HepG2 (cell line): Measurements from ENCODE around the gene DUS1L. TPM values are rescaled to one million over a fixed set of nuclear protein-coding genes. Genes with fewer than 3 reads are reported as not detected.
A peak's percentile ranks its signal among the peaks of the same experiment; 100 is the strongest.

ENCODE experiments used
- BRD4 ChIP-seq: sonication (generic); formaldehyde crosslinking; IDR thresholded peaks from 2 replicates; pipeline ENCODE4 v1.4.0; 2020; ENCODE audit warnings: missing genetic modification reagents
- DDIT3 ChIP-seq: sonication (generic); formaldehyde crosslinking; IDR thresholded peaks from 2 replicates; pipeline ENCODE4 v1.4.0; 2020; ENCODE audit warnings: mild to moderate bottlenecking, missing genetic modification reagents
- FOSL1 ChIP-seq: sonication (generic); formaldehyde crosslinking; IDR thresholded peaks from 2 replicates; pipeline ENCODE4 v1.9.0; 2021; ENCODE audit warnings: missing genetic modification reagents, borderline replicate concordance
- GATAD1 ChIP-seq: IDR thresholded peaks from 2 replicates; pipeline ENCODE4 v1.6.1; 2016; ENCODE audit warnings: missing genetic modification reagents, missing compliant biosample characterization
- HDAC2 ChIP-seq: sonication (generic); formaldehyde crosslinking; IDR thresholded peaks from 2 replicates; pipeline ENCODE4 v1.4.0; 2020; ENCODE audit warnings: missing genetic modification reagents
- JUND ChIP-seq: sonication (generic); formaldehyde crosslinking; IDR thresholded peaks from 2 replicates; pipeline ENCODE4 v1.8.0; 2022; ENCODE audit warnings: mild to moderate bottlenecking, missing genetic modification reagents
- KAT2B ChIP-seq: fragments of 150-350 bp; IDR thresholded peaks from 2 replicates; pipeline ENCODE4 v1.6.1; 2014; ENCODE audit warnings: low read depth, low read length, borderline replicate concordance
- MEIS2 ChIP-seq: sonication (generic); formaldehyde crosslinking; IDR thresholded peaks from 2 replicates; pipeline ENCODE4 v1.9.0; 2021; ENCODE audit warnings: mild to moderate bottlenecking, missing genetic modification reagents
- MZF1 ChIP-seq: sonication (generic); formaldehyde crosslinking; IDR thresholded peaks from 2 replicates; pipeline ENCODE4 v1.8.1; 2023; ENCODE audit warnings: mild to moderate bottlenecking, missing genetic modification reagents, borderline replicate concordance
- REPIN1 ChIP-seq: sonication (generic); formaldehyde crosslinking; IDR thresholded peaks from 2 replicates; pipeline ENCODE4 v1.8.0; 2022; ENCODE audit warnings: missing genetic modification reagents, low read depth, mild to moderate bottlenecking, borderline replicate concordance
- SALL2 ChIP-seq: sonication (generic); formaldehyde crosslinking; IDR thresholded peaks from 2 replicates; pipeline ENCODE4 v1.8.1; 2023; ENCODE audit warnings: mild to moderate bottlenecking, missing genetic modification reagents, inconsistent platforms
- SMAD3 ChIP-seq: sonication (generic); formaldehyde crosslinking; IDR thresholded peaks from 2 replicates; pipeline ENCODE4 v1.4.0; 2020; ENCODE audit warnings: missing genetic modification reagents
- SUZ12 ChIP-seq: fragments of 150-350 bp; IDR thresholded peaks from 2 replicates; pipeline ENCODE4 v1.6.1; 2014; ENCODE audit warnings: low read depth, low read length
- THAP7 ChIP-seq: sonication (generic); formaldehyde crosslinking; IDR thresholded peaks from 2 replicates; pipeline ENCODE4 v1.8.1; 2023; ENCODE audit warnings: mild to moderate bottlenecking, missing genetic modification reagents
- ZBTB38 ChIP-seq: sonication (generic); formaldehyde crosslinking; IDR thresholded peaks from 2 replicates; pipeline ENCODE4 v1.5.1; 2020; ENCODE audit warnings: mild to moderate bottlenecking, missing genetic modification reagents
- ZBTB7B ChIP-seq: sonication (generic); formaldehyde crosslinking; IDR thresholded peaks from 2 replicates; pipeline ENCODE4 v1.4.0; 2020; ENCODE audit warnings: missing genetic modification reagents
- ZFP1 ChIP-seq: IDR thresholded peaks from 2 replicates; pipeline ENCODE4 v1.6.1; 2016
- ZFP91 ChIP-seq: sonication (generic); formaldehyde crosslinking; IDR thresholded peaks from 2 replicates; pipeline ENCODE4 v1.9.0; 2022; ENCODE audit warnings: missing genetic modification reagents, mild to moderate bottlenecking, borderline replicate concordance
- ZFYVE20 ChIP-seq: sonication (generic); formaldehyde crosslinking; IDR thresholded peaks from 2 replicates; pipeline ENCODE4 v1.8.0; 2023; ENCODE audit warnings: low read depth, mild to moderate bottlenecking, moderate library complexity, missing genetic modification reagents, borderline replicate concordance
- ZNF138 ChIP-seq: sonication (generic); formaldehyde crosslinking; IDR thresholded peaks from 2 replicates; pipeline ENCODE4 v1.5.0; 2020; ENCODE audit warnings: mild to moderate bottlenecking, low read depth, missing genetic modification reagents
- ZNF432 ChIP-seq: sonication (generic); formaldehyde crosslinking; IDR thresholded peaks from 2 replicates; pipeline ENCODE4 v1.5.0; 2020; ENCODE audit warnings: missing genetic modification reagents, mild to moderate bottlenecking, borderline replicate concordance
- ZNF484 ChIP-seq: sonication (generic); formaldehyde crosslinking; IDR thresholded peaks from 2 replicates; pipeline ENCODE4 v1.5.1; 2020; ENCODE audit warnings: mild to moderate bottlenecking, low read depth, missing genetic modification reagents, borderline replicate concordance
- ZNF512 ChIP-seq: sonication (generic); formaldehyde crosslinking; IDR thresholded peaks from 2 replicates; pipeline ENCODE4 v1.4.0; 2020; ENCODE audit warnings: mild to moderate bottlenecking, missing genetic modification reagents
- ZNF800 ChIP-seq: sonication (generic); formaldehyde crosslinking; IDR thresholded peaks from 2 replicates; pipeline ENCODE4 v1.4.0; 2020; ENCODE audit warnings: missing genetic modification reagents
- ZSCAN9 ChIP-seq: IDR thresholded peaks from 2 replicates; pipeline ENCODE4 v1.6.1; 2016; ENCODE audit warnings: borderline replicate concordance
- polyA plus RNA-seq, 8 experiments: library from polyadenylated mRNA; depleted of rRNA in 3 of 8; stranded (reverse) in 7 of 8; unstranded in 1 of 8; fragments of >200 nt; fragmentation: Illumina TruSeq in 4 of 8; extraction: Trizol in 4 of 8; gene quantifications; 2 replicates each; pipeline versions ENCODE4 v1.2.1 to v1.2.3, GENCODE V29; 2011 to 2016; ENCODE audit warnings: low read depth in 4 of 8, missing spikeins in 1 of 8, mixed read lengths in 1 of 8; ENCODE audit not compliant: insufficient read depth in 1 of 8
- total RNA-seq, 5 experiments: library from RNA; depleted of rRNA; stranded (reverse); fragments of >200 nt; fragmentation: Illumina TruSeq; extraction: Trizol; gene quantifications; 2 replicates each; pipeline ENCODE4 v1.2.3, GENCODE V29; 2016; ENCODE audit warnings: low read depth in 1 of 5

The DUS1L gene
- total and polyA plus RNA-seq, 2 of the 13 experiments (the other 11 are each of a cell fraction or from before 2014, with no cell fraction given), result 81.0 to 109 TPM

- TF ChIP-seq ZFYVE20, result no peak
- no peak for TF ChIP-seq ZBTB7B (CRISPR knock-in tag)
- TF ChIP-seq BRD4 (CRISPR knock-in tag), result peak; percentile 57; the same call in 1 of the 2 replicates
- TF ChIP-seq ZFP91, result peak; percentile 42
- no peak for TF ChIP-seq SALL2
- TF ChIP-seq HDAC2, result peak; percentile 11; the same call in 1 of the 2 replicates
- no peak for TF ChIP-seq ZNF138 (CRISPR knock-in tag)
- TF ChIP-seq SUZ12, result no peak
- no peak for TF ChIP-seq ZBTB38
- TF ChIP-seq ZNF800 (CRISPR knock-in tag), result no peak
- no peak for TF ChIP-seq GATAD1 (CRISPR knock-in tag)
- TF ChIP-seq ZFP1 (CRISPR knock-in tag), result no peak
- no peak for TF ChIP-seq ZNF512 (CRISPR knock-in tag)
- TF ChIP-seq SMAD3, result 0 out of 2 replicates have a peak, but pooled peaks have one; percentile 14
- no peak for TF ChIP-seq MZF1 (CRISPR knock-in tag)
- TF ChIP-seq FOSL1 (CRISPR knock-in tag), result peak; percentile 53; the same call in 1 of the 2 replicates
- TF ChIP-seq THAP7 (CRISPR knock-in tag), result no peak
- no peak for TF ChIP-seq KAT2B
- no peak; the same call in 1 of the 2 replicates for TF ChIP-seq ZSCAN9 (CRISPR knock-in tag)
- TF ChIP-seq ZNF484 (CRISPR knock-in tag), result no peak
- no peak for TF ChIP-seq MEIS2
- TF ChIP-seq DDIT3 (CRISPR knock-in tag), result no peak
- TF ChIP-seq ZNF432, result no peak
- TF ChIP-seq JUND (CRISPR knock-in tag), result no peak
- no peak for TF ChIP-seq REPIN1
Observed at GRCh38 chr17:82097184-82097918, 31.7 kb upstream of the DUS1L start (continued).
